GM13977 (cell line): ENCODE data around the gene TBC1D30.

Source experiments
- DNase-seq: peaks from one replicate; pipeline ENCODE4 v3.0.0; 2012; ENCODE audit warnings: low spot score
- in situ Hi-C: fragments of 300-500 bp; cut with MboI; formaldehyde crosslinking; loops from one replicate; pipeline ENCODE4 v1.12.0; 2022; ENCODE audit warnings: low sequenced_read_pairs, low pct_unique_long_range_greater_than_20kb, mixed read lengths, inconsistent platforms; ENCODE audit not compliant: unreplicated experiment
- TF ChIP-seq, protein P1 (sequence below): IDR thresholded peaks from 2 replicates; pipeline ENCODE4 v1.5.1; 2012; ENCODE audit warnings: mild to moderate bottlenecking, control low read depth; ENCODE audit not compliant: insufficient read depth; ENCODE audit errors: extremely low read depth, missing control alignments

The TBC1D30 gene

DNA sequence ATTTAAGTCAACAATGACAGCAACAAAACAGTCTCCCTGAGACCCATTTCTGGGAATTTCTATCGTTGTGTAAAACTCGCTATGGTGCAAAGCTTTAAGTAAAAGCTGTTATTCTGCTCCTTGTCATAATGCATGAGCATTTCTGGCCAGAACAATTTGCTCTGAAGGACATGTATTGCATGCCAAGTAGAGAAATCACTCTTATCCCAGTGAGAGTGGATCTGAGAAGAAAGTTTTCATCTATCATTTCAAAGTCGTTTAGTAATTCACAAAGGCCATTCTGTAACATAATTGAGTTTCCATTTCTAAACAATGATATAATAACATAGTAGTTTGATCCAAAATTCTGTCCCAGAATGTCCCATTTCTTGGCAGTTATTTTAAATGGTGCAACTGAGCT, 86.6 kb downstream of the TBC1D30 start:
- in situ Hi-C loops: no loop called here
- TF ChIP-seq, protein P1, sequence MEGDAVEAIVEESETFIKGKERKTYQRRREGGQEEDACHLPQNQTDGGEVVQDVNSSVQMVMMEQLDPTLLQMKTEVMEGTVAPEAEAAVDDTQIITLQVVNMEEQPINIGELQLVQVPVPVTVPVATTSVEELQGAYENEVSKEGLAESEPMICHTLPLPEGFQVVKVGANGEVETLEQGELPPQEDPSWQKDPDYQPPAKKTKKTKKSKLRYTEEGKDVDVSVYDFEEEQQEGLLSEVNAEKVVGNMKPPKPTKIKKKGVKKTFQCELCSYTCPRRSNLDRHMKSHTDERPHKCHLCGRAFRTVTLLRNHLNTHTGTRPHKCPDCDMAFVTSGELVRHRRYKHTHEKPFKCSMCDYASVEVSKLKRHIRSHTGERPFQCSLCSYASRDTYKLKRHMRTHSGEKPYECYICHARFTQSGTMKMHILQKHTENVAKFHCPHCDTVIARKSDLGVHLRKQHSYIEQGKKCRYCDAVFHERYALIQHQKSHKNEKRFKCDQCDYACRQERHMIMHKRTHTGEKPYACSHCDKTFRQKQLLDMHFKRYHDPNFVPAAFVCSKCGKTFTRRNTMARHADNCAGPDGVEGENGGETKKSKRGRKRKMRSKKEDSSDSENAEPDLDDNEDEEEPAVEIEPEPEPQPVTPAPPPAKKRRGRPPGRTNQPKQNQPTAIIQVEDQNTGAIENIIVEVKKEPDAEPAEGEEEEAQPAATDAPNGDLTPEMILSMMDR: no peak
- no peak for DNase-seq

DNA sequence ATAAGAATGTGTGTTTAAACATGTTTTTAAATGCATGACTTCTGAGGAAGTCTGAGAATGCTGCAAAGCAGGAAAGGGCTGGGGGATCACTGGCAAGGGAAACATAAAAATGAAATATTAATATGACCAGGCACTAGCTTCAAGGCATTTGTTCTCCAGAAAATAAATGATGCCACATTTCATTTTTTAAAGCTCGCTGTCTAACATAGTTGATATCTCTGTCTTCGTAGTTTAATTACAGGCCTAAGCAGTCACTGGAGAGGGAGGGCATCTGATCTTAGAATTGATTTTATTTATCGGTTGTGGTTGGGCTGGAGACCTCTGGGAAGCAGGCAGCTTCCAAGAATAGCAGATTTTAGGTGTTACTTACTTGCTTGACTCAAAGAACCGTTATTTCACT, 87.5 kb downstream of the TBC1D30 start:
- in situ Hi-C loops: no loop called here
- TF ChIP-seq, protein P1: no peak
- no peak for DNase-seq

DNA sequence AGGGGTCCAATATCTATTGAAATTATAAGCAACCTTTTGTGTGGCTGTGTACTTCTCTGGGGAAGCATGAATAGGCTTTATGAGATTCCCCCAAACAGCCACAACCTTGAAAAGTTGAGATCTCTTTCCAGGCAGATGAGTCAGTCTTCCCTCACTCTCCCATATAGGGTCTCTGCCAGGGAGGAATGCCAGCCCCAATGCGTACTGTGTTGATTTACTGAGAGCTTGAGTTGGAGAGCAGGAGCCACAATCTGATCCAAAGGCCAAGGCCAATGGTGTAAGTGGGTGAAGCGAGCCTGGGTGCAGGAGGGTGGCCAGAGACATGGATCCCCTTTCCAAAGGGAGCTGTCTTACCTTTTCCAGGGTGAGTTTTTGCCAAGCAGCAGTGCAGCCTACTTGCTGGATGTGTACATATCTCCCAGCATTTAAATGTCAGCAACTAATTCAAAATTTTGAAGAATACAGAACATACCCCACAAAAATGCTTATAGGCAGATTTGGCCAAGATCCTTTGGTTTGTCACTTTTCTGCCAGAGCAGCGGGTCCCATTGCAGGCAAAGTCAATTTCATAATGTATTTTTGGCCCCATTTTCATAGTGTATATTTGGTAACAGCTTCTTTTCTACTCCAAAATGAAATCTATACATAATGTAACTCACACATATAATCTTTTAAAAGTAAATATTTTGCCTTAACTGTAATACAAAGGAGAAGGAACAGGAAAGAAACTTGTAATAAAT, 88.2 kb downstream of the TBC1D30 start:
- TF ChIP-seq, protein P1: no peak
- in situ Hi-C loops: no loop called here
- no peak for DNase-seq

DNA sequence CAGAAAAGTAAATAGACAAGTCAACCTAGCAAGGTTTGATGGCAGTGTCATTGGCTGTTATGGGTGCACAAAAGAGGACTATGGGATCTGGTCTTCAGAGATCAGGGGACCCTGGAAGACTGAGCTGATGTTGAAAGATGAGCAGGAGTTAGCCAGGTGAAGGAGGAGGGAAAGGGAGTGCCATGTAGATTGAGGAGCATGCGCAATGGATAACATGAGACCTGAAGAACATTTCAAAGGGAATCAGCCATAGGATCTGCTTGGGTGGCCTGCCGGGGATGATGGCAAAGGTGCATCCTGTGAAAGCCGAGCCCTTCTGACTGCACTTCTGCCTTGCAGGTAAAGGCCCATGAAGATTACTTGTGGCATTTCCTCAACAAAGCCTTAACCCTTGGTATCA, 90.8 kb downstream of the TBC1D30 start:
- TF ChIP-seq, protein P1: no peak
- in situ Hi-C loops: no loop called here
- DNase-seq: no peak

DNA sequence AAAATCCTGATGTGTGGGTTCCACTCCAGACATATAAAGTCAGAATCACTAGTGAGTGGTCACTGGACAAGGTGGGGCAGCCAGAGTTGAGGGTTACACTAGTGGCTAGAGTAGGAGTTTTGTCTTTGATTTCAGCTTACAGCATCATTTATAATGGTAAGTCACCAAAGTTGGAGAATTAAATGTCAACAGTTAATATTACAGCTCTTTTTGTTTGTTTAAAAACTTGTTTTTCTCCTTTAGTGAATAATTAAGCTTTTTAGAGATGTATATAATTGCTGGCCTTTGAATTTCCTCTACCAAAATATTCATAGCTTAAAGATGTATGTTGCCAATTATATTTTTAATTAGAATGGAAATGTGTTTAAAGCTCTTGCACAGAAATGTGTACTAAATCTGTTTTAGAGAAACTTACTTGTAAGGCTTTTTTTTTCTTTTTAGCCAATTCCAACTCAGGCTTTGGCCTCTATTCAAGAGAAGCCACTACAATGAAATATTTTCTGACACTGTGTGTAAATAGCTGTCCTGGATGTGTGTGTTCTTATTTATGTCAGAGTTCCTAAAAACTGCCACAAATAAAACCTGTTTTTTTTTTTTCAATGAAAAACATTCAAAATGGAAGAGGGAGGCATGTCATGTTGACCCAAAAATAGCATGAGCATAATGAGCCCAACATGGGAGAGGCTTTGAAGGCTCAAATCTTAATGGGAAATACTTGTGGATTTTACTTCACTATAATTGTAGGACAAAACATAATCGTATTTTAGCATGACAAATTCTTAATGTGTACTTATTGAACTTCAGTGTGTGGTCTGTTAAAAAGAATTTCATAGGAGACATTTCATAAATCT, 92.2 kb downstream of the TBC1D30 start:
- in situ Hi-C loops: no loop called here
- DNase-seq: no peak
- TF ChIP-seq, protein P1: no peak

DNA sequence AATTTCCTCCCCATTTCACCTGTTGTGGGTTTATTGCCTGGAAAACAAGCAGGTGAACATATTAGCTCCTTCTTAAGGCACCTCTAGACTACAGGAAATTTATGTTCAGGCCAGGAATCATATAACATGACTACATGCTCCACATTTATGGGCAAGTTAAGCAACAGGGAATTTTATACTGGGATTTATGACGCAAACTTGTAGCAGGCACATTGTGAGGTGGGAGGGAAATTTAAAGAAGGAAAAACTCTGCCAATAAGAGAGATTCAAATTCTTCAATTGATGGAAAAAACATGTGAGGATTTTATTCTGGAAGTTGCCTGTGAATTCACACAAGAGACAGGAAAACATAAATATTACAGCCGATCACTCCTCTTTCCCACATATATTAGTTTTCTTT, 93.9 kb downstream of the TBC1D30 start:
- DNase-seq: no peak
- in situ Hi-C loops: no loop called here
- TF ChIP-seq, protein P1: no peak
